Measurements from ENCODE around the gene NKX2-1. TPM values are rescaled to one million over a fixed set of nuclear protein-coding genes. Genes with fewer than 3 reads are reported as not detected.

The NKX2-1 gene
- total and polyA plus RNA-seq, 2 experiments from 2014 or later, result 0.11 TPM; not detected in 1

GRCh38 chr14:36538051-36538450, 18.0 kb upstream of the NKX2-1 start:
- TF ChIP-seq CTCF (IDR thresholded peaks at IDR 0.05; ENCODE audit: low read depth, low read length), result no peak
- Histone ChIP-seq H3K36me3 (no peaks in the 10 kb centered on the region), H3K4me1 (ENCODE audit: low read depth) (no peaks in the 10 kb centered on the region), H3K4me3 (no peak overlapping the region), H3K27ac (no peak overlapping the region), H3K27me3 (peaks cover 47% of the 10 kb centered on the region), H3K9me3 (ENCODE audit: low read depth) (no peaks in the 10 kb centered on the region)
- DNase-seq (ENCODE audit: low read depth in 1 of 2, low spot score in 1 of 2), result no peak

GRCh38 chr14:36529062-36529461, 9.0 kb upstream of the NKX2-1 start:
- no peak overlapping the region for H3K4me3 ChIP-seq

GRCh38 chr14:36525746-36526099, 5.7 kb upstream of the NKX2-1 start:
- Histone ChIP-seq H3K9me3 (ENCODE audit: low read depth) (no peaks in the 10 kb centered on the region), H3K27ac (no peak overlapping the region), H3K36me3 (no peaks in the 10 kb centered on the region), H3K27me3 (peaks cover 100% of the 10 kb centered on the region), H3K4me3 (no peak overlapping the region), H3K4me1 (ENCODE audit: low read depth) (no peaks in the 10 kb centered on the region)
- no peak for DNase-seq (ENCODE audit: low read depth in 1 of 2, low spot score in 1 of 2)
- TF ChIP-seq CTCF (IDR thresholded peaks at IDR 0.05; ENCODE audit: low read depth, low read length), result no peak

More at GRCh38 chr14:36529062-36529461, 9.0 kb upstream of the NKX2-1 start:
- H3K4me1 ChIP-seq (ENCODE audit: low read depth), result no peaks in the 10 kb centered on the region
- H3K27me3 ChIP-seq, result peaks cover 99% of the 10 kb centered on the region
- no peak overlapping the region for H3K27ac ChIP-seq
- H3K36me3 ChIP-seq, result no peaks in the 10 kb centered on the region
- no peak for DNase-seq (ENCODE audit: low read depth in 1 of 2, low spot score in 1 of 2)
- TF ChIP-seq CTCF (IDR thresholded peaks at IDR 0.05; ENCODE audit: low read depth, low read length), result no peak
- H3K9me3 ChIP-seq (ENCODE audit: low read depth), result no peaks in the 10 kb centered on the region

GRCh38 chr14:36524874-36525745, 5.1 kb upstream of the NKX2-1 start:
- peaks cover under 1% of the 10 kb centered on the region for H3K4me1 ChIP-seq (ENCODE audit: low read depth)
- H3K27ac ChIP-seq, result no peak overlapping the region

GRCh38 chr14:36524220-36524837, 4.3 kb upstream of the NKX2-1 start:
- TF ChIP-seq CTCF (IDR thresholded peaks at IDR 0.05; ENCODE audit: low read depth, low read length), result no peak
- no peak overlapping the region for H3K4me3 ChIP-seq
- DNase-seq (ENCODE audit: low read depth in 1 of 2, low spot score in 1 of 2), result no peak
- H3K4me1 ChIP-seq (ENCODE audit: low read depth), result peaks cover 4% of the 10 kb centered on the region
- no peak overlapping the region for H3K27ac ChIP-seq
- H3K36me3 ChIP-seq, result no peaks in the 10 kb centered on the region
- H3K27me3 ChIP-seq, result peaks cover 100% of the 10 kb centered on the region
- no peaks in the 10 kb centered on the region for H3K9me3 ChIP-seq (ENCODE audit: low read depth)

More at GRCh38 chr14:36524874-36525745, 5.1 kb upstream of the NKX2-1 start:
- peak; percentile 35 to 85 for DNase-seq (ENCODE audit: low read depth in 1 of 2, low spot score in 1 of 2)
- no peaks in the 10 kb centered on the region for H3K36me3 ChIP-seq
- TF ChIP-seq CTCF (IDR thresholded peaks at IDR 0.05; ENCODE audit: low read depth, low read length), result peak; percentile 48
- no peak overlapping the region for H3K4me3 ChIP-seq
- H3K27me3 ChIP-seq, result peaks cover 100% of the 10 kb centered on the region
- H3K9me3 ChIP-seq (ENCODE audit: low read depth), result no peaks in the 10 kb centered on the region
